ENCODE measurements around the gene H2BK1.

Gene H2BK1

GRCh38 chr7:151210087-151210854, at the start of gene H2BK1:
Gene H2BK1, minus strand, starts transcription at chr7:151210488. Its CDS starts 170 bp downstream, at chr7:151210318.
- no peak for DNase-seq

GRCh38 chr7:151257990-151258389, 47.7 kb upstream of the H2BK1 start:
- DNase-seq: no peak

- DNase-seq: no peak
These were observed 46.2 kb upstream of the H2BK1 start for GRCh38 chr7:151256410-151257045.

- DNase-seq: no peak
These were observed 45.1 kb upstream of the H2BK1 start for GRCh38 chr7:151255390-151255789.

- DNase-seq: no peak
These were observed 44.6 kb upstream of the H2BK1 start for GRCh38 chr7:151254851-151255250.

GRCh38 chr7:151254316-151254715, 44.0 kb upstream of the H2BK1 start:
- no peak for DNase-seq

GRCh38 chr7:151252961-151253711, 42.8 kb upstream of the H2BK1 start:
- DNase-seq: no peak

- DNase-seq: no peak
These were observed 42.2 kb upstream of the H2BK1 start for GRCh38 chr7:151252561-151252835.

- peak; percentile 52 to 81 for DNase-seq
These were observed 41.6 kb upstream of the H2BK1 start for GRCh38 chr7:151251689-151252560.

- DNase-seq: no peak
These were observed 41.0 kb upstream of the H2BK1 start for GRCh38 chr7:151251328-151251688.

- DNase-seq: no peak
These were observed 40.2 kb upstream of the H2BK1 start for GRCh38 chr7:151250181-151251132.

GRCh38 chr7:151249732-151250072, 39.4 kb upstream of the H2BK1 start:
- no peak for DNase-seq

- peak in 1 of 2 experiments; percentile 17 for DNase-seq
These were observed 38.9 kb upstream of the H2BK1 start for GRCh38 chr7:151249034-151249731.

GRCh38 chr7:151248346-151249033, 38.2 kb upstream of the H2BK1 start, which contains the start of gene SMARCD3:
Gene SMARCD3, minus strand, starts transcription at chr7:151248694. Its CDS starts 132 bp downstream, at chr7:151248562.
- DNase-seq: peak in 1 of 2 experiments; percentile 33

GRCh38 chr7:151247611-151248345, 37.5 kb upstream of the H2BK1 start:
- DNase-seq: no peak

- no peak for DNase-seq
These were observed 36.7 kb upstream of the H2BK1 start for GRCh38 chr7:151246851-151247580.

- no peak for DNase-seq
These were observed 36.0 kb upstream of the H2BK1 start for GRCh38 chr7:151246102-151246850.

All from NCI-H187 (cell line).